Stimulated activated CD8-positive, alpha-beta memory T cell treated with anti-CD3 and anti-CD28 coated beads, Interleukin-7, amount 100 ng/mL, for 24 hours (primary cell): ENCODE data around the gene MAGI2.

ENCODE experiments used
- DNase-seq: peaks from one replicate; pipeline ENCODE4 v3.0.0-alpha.2; 2020; ENCODE audit warnings: low read depth

The MAGI2 gene

GRCh38 chr7:77985232-77985973, 1468.1 kb downstream of the MAGI2 start:
- no peak for DNase-seq

- no peak for DNase-seq
Measured at GRCh38 chr7:77983973-77984372, 1469.5 kb downstream of the MAGI2 start.

GRCh38 chr7:77982926-77983550, 1470.4 kb downstream of the MAGI2 start:
- DNase-seq = no peak

- DNase-seq = no peak
Measured at GRCh38 chr7:77980087-77980713, 1473.3 kb downstream of the MAGI2 start.

DNA sequence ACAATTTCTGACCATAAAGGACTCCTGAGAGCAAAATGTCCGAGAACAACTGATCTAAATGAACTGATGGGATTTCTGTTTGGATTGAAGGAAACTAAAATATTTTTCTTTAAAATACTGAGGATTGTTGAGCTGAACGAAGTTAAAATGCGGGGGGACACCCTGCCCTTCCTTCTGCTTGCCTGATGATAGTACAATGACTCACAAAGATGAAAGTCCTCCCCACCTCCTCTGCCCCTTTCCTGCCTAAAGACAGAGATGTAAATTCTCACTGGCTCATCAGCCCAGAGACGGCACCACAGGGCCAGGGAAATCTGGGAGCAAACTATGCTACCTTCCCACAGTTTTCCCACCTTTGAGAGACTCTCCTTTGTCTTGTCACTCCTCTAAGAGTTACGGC, 1474.2 kb downstream of the MAGI2 start:
- no peak for DNase-seq

DNA sequence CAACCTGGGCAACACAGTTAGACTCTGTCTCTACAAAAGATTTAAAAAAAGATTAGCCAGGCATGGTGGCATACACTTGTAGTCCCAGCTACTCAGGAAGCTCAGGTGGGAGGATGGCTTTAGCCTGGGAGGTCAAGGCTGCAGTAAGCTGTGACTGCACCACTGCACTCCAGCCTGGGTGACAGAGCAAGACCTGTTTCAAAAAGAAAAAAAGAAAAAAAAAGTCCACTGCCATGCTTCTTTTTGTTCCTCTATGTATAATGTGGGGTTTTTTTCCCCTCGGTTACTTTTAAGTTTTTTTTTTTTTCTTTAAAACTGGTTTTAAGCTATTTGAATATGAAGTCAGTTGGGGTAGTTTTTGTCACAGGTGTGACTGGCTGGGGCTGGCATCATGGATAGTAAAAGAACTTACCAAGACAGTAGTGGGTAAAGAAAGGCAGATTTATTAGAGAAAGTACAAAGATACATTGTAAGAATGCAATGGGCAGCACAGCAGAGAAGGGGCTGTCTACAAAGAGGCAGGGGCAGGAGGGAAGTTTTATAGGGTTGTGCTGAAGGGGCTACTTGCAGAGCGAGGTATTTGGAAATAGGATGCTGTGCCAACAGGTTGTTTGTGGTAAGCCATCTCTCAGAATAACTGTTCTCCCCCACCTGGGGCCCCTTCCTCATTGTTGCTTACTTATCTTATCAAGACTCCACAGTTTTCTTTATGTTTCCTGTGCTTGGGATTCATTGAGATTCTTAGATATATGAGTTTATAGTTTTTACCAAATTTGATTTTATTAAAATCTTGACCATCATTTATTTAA, 1477.6 kb downstream of the MAGI2 start:
- no peak for DNase-seq

GRCh38 chr7:77971726-77972125, 1481.7 kb downstream of the MAGI2 start:
- DNase-seq = no peak

GRCh38 chr7:77967429-77967828, 1486.0 kb downstream of the MAGI2 start:
- DNase-seq = no peak
